ENCODE data around the gene DTX2.
"Not testable (repeated sequence)": the region's sequence is repeated elsewhere in the genome, so short reads cannot be mapped to it uniquely, and the experiment has no call there.

DTX2 gene

GRCh38 chr7:76442664-76443446 lies 18.7 kb upstream of the DTX2 start:
- not testable (repeated sequence) for DNase-seq (ENCODE audit: low spot score)

- not testable (repeated sequence) for DNase-seq (ENCODE audit: low spot score)
Measured at GRCh38 chr7:76443846-76444245, 17.7 kb upstream of the DTX2 start.

- DNase-seq (ENCODE audit: low spot score) = not testable (repeated sequence)
Measured at GRCh38 chr7:76445577-76446008, 15.9 kb upstream of the DTX2 start.

GRCh38 chr7:76457017-76457416 lies 4.5 kb upstream of the DTX2 start:
- not testable (repeated sequence) for DNase-seq (ENCODE audit: low spot score)

GRCh38 chr7:76458504-76458903 lies 3.0 kb upstream of the DTX2 start:
- not testable (repeated sequence) for DNase-seq (ENCODE audit: low spot score)

- DNase-seq (ENCODE audit: low spot score) = not testable (repeated sequence)
Measured at GRCh38 chr7:76460767-76461166, 742 bp upstream of the DTX2 start.

GRCh38 chr7:76462271-76462882 lies 868 bp downstream of the DTX2 start:
- DNase-seq (ENCODE audit: low spot score) = not testable (repeated sequence)

- DNase-seq (ENCODE audit: low spot score) = not testable (repeated sequence)
Measured at GRCh38 chr7:76464959-76465358, 3.5 kb downstream of the DTX2 start.

GRCh38 chr7:76465950-76466349 lies 4.4 kb downstream of the DTX2 start:
- not testable (repeated sequence) for DNase-seq (ENCODE audit: low spot score)

- DNase-seq (ENCODE audit: low spot score) = not testable (repeated sequence)
Measured at GRCh38 chr7:76467743-76468404, 6.4 kb downstream of the DTX2 start.

GRCh38 chr7:76471556-76472221 lies 10.2 kb downstream of the DTX2 start:
- DNase-seq (ENCODE audit: low spot score) = not testable (repeated sequence)

GRCh38 chr7:76473097-76473496 lies 11.6 kb downstream of the DTX2 start:
- DNase-seq (ENCODE audit: low spot score) = not testable (repeated sequence)

- DNase-seq (ENCODE audit: low spot score) = not testable (repeated sequence)
Measured at GRCh38 chr7:76476280-76476679, 14.8 kb downstream of the DTX2 start.

GRCh38 chr7:76476742-76477474 lies 15.4 kb downstream of the DTX2 start:
- not testable (repeated sequence) for DNase-seq (ENCODE audit: low spot score)

GRCh38 chr7:76479628-76480027 lies 18.1 kb downstream of the DTX2 start:
- DNase-seq (ENCODE audit: low spot score) = not testable (repeated sequence)

GRCh38 chr7:76480403-76481253 lies 19.1 kb downstream of the DTX2 start:
- not testable (repeated sequence) for DNase-seq (ENCODE audit: low spot score)

GRCh38 chr7:76482660-76483059 lies 21.2 kb downstream of the DTX2 start:
- not testable (repeated sequence) for DNase-seq (ENCODE audit: low spot score)

- DNase-seq (ENCODE audit: low spot score) = not testable (repeated sequence)
Measured at GRCh38 chr7:76483081-76483480, 21.6 kb downstream of the DTX2 start.

GRCh38 chr7:76484456-76484855 lies 22.9 kb downstream of the DTX2 start:
- DNase-seq (ENCODE audit: low spot score) = not testable (repeated sequence)
